WTC11 (cell line): ENCODE measurements around the gene RRP36. TPM values are rescaled to one million over a fixed set of nuclear protein-coding genes. Genes with fewer than 3 reads are reported as not detected.
A peak's percentile ranks its signal among the peaks of the same experiment; 100 is the strongest.

Source experiments
- ATAC-seq: fragments of 200-7000 bp; cut with Tn5 transposase; 2 replicates; pipeline ENCODE4 v1.10.0; 2021; ENCODE audit warnings: mild to moderate bottlenecking, moderate library complexity
- CTCF ChIA-PET: fragments of 300-600 bp; sonication (Branson Sonifier 250); formaldehyde crosslinking; loops from one replicate; lab custom pipeline; 2021; ENCODE audit warnings: antibody characterized with exemption; lab: Charles Lee
- POLR2A ChIA-PET: fragments of 350-600 bp; sonication (Branson Sonifier 250); formaldehyde crosslinking; loops from one replicate; lab custom pipeline; 2021; ENCODE audit warnings: antibody characterized with exemption; lab: Charles Lee
- DNase-seq: peaks from one replicate; pipeline ENCODE4 v3.0.0; 2021; ENCODE audit warnings: low spot score
- H3K27ac Mint-ChIP-seq: 2 replicates; pipeline ENCODE4 v1.8.0; 2021; ENCODE audit warnings: mixed read lengths
- H3K27me3 Mint-ChIP-seq: 2 replicates; pipeline ENCODE4 v1.8.0; 2021; ENCODE audit warnings: low read depth, mild to moderate bottlenecking, moderate library complexity, mixed read lengths
- H3K36me3 Mint-ChIP-seq: 2 replicates; pipeline ENCODE4 v1.8.0; 2021; ENCODE audit warnings: mixed read lengths
- H3K4me1 Mint-ChIP-seq: 2 replicates; pipeline ENCODE4 v1.8.0; 2022; ENCODE audit warnings: mixed read lengths
- H3K4me3 Mint-ChIP-seq: 2 replicates; pipeline ENCODE4 v1.8.0; 2021; ENCODE audit warnings: mild to moderate bottlenecking, moderate library complexity, mixed read lengths
- H3K9me3 Mint-ChIP-seq: 2 replicates; pipeline ENCODE4 v1.8.0; 2021; ENCODE audit warnings: mixed read lengths
- ATF1 ChIP-seq: sonication (generic); formaldehyde crosslinking; IDR thresholded peaks from 2 replicates; pipeline ENCODE4 v1.8.1; 2023; ENCODE audit warnings: mild to moderate bottlenecking, moderate library complexity, missing genetic modification reagents
- ATF6 ChIP-seq: sonication (generic); formaldehyde crosslinking; IDR thresholded peaks from 2 replicates; pipeline ENCODE4 v1.8.1; 2023; ENCODE audit warnings: mild to moderate bottlenecking, missing genetic modification reagents
- CBFB ChIP-seq: sonication (generic); formaldehyde crosslinking; IDR thresholded peaks from 2 replicates; pipeline ENCODE4 v1.8.1; 2022; ENCODE audit warnings: mild to moderate bottlenecking, low read depth, missing genetic modification reagents
- ELF4 ChIP-seq: sonication (generic); formaldehyde crosslinking; IDR thresholded peaks from 2 replicates; pipeline ENCODE4 v1.8.1; 2022; ENCODE audit warnings: low read depth, mild to moderate bottlenecking, moderate library complexity, missing genetic modification reagents
- EMX1 ChIP-seq: fragments of 250-450 bp; sonication (Bioruptor Pico); IDR thresholded peaks from 2 replicates; pipeline ENCODE4 v1.8.0; 2021; ENCODE audit warnings: mild to moderate bottlenecking
- FOXJ3 ChIP-seq: sonication (generic); formaldehyde crosslinking; IDR thresholded peaks from 2 replicates; pipeline ENCODE4 v1.9.0; 2021; ENCODE audit warnings: missing genetic modification reagents, mild to moderate bottlenecking, borderline replicate concordance
- FOXK1 ChIP-seq: sonication (generic); formaldehyde crosslinking; IDR thresholded peaks from 2 replicates; pipeline ENCODE4 v1.8.0; 2022; ENCODE audit warnings: mild to moderate bottlenecking, moderate library complexity, missing genetic modification reagents
- FOXP4 ChIP-seq: sonication (generic); formaldehyde crosslinking; IDR thresholded peaks from 2 replicates; pipeline ENCODE4 v1.8.0; 2022; ENCODE audit warnings: mild to moderate bottlenecking, missing genetic modification reagents
- GABPB1 ChIP-seq: sonication (generic); formaldehyde crosslinking; IDR thresholded peaks from 2 replicates; pipeline ENCODE4 v1.8.1; 2023; ENCODE audit warnings: mild to moderate bottlenecking, missing genetic modification reagents
- GTF2I ChIP-seq: fragments of 250-450 bp; sonication (Bioruptor Pico); conservative IDR thresholded peaks from 2 replicates; pipeline ENCODE4 v1.4.0; 2021; ENCODE audit warnings: mild to moderate bottlenecking
- HMGXB4 ChIP-seq: sonication (generic); formaldehyde crosslinking; IDR thresholded peaks from 2 replicates; pipeline ENCODE4 v1.8.1; 2023; ENCODE audit warnings: mild to moderate bottlenecking, moderate library complexity, missing genetic modification reagents
- KAT7 ChIP-seq: sonication (generic); formaldehyde crosslinking; IDR thresholded peaks from 2 replicates; pipeline ENCODE4 v1.8.1; 2023; ENCODE audit warnings: missing genetic modification reagents, mild to moderate bottlenecking, borderline replicate concordance
- MXD4 ChIP-seq: fragments of 250-450 bp; sonication (Bioruptor Pico); IDR thresholded peaks from 2 replicates; pipeline ENCODE4 v1.8.0; 2021; ENCODE audit warnings: mild to moderate bottlenecking, moderate library complexity, borderline replicate concordance
- NFATC4 ChIP-seq: fragments of 250-450 bp; sonication (Bioruptor Pico); IDR thresholded peaks from 2 replicates; pipeline ENCODE4 v1.9.0; 2021; ENCODE audit warnings: mild to moderate bottlenecking
- NR3C1 ChIP-seq: sonication (generic); formaldehyde crosslinking; conservative IDR thresholded peaks from 2 replicates; pipeline ENCODE4 v1.8.1; 2023; ENCODE audit warnings: low read depth, mild to moderate bottlenecking, missing genetic modification reagents
- OVOL2 ChIP-seq: fragments of 250-450 bp; sonication (Bioruptor Pico); IDR thresholded peaks from 2 replicates; pipeline ENCODE4 v1.9.0; 2021; ENCODE audit warnings: mild to moderate bottlenecking, borderline replicate concordance
- SMAD4 ChIP-seq: sonication (generic); formaldehyde crosslinking; IDR thresholded peaks from 2 replicates; pipeline ENCODE4 v1.8.0; 2022; ENCODE audit warnings: mild to moderate bottlenecking, missing genetic modification reagents
- TEAD4 ChIP-seq: sonication (generic); formaldehyde crosslinking; IDR thresholded peaks from 2 replicates; pipeline ENCODE4 v1.8.0; 2022; ENCODE audit warnings: mild to moderate bottlenecking, missing genetic modification reagents
- TP53 ChIP-seq: sonication (generic); formaldehyde crosslinking; IDR thresholded peaks from 2 replicates; pipeline ENCODE4 v1.8.1; 2023; ENCODE audit warnings: mild to moderate bottlenecking, missing genetic modification reagents
- ZNF121 ChIP-seq: sonication (generic); formaldehyde crosslinking; IDR thresholded peaks from 2 replicates; pipeline ENCODE4 v1.8.0; 2023; ENCODE audit warnings: missing genetic modification reagents
- ZNF281 ChIP-seq: sonication (generic); formaldehyde crosslinking; IDR thresholded peaks from 2 replicates; pipeline ENCODE4 v1.8.0; 2023; ENCODE audit warnings: mild to moderate bottlenecking, missing genetic modification reagents
- ZNF416 ChIP-seq: fragments of 250-450 bp; sonication (Bioruptor Pico); IDR thresholded peaks from 2 replicates; pipeline ENCODE4 v1.9.0; 2021; ENCODE audit warnings: mild to moderate bottlenecking, inconsistent platforms
- ZNF423 ChIP-seq: fragments of 250-450 bp; sonication (Bioruptor Pico); IDR thresholded peaks from 2 replicates; pipeline ENCODE4 v2.1.2; 2022; ENCODE audit warnings: mild to moderate bottlenecking, moderate library complexity
- ZNF512 ChIP-seq: sonication (generic); formaldehyde crosslinking; IDR thresholded peaks from 2 replicates; pipeline ENCODE4 v1.8.1; 2022; ENCODE audit warnings: missing genetic modification reagents, borderline replicate concordance
- ZNF671 ChIP-seq: fragments of 250-450 bp; sonication (Bioruptor Pico); IDR thresholded peaks from 2 replicates; pipeline ENCODE4 v1.8.0; 2021; ENCODE audit warnings: mild to moderate bottlenecking
- total RNA-seq: library from RNA; stranded (reverse); gene quantifications from 3 replicates; pipeline ENCODE4 v1.2.3, GENCODE V29; 2021

Gene RRP36
- total RNA-seq, 1 experiment from 2014 or later: 81.0 TPM

GRCh38 chr6:43033496-43034189 is 12.2 kb downstream of the RRP36 start:
- Mint-ChIP-seq H3K4me1 (no peaks in the 10 kb centered on the region), H3K9me3 (no peaks in the 10 kb centered on the region), H3K27ac (no peak overlapping the region), H3K27me3 (no peaks in the 10 kb centered on the region), H3K36me3 (peaks cover 57% of the 10 kb centered on the region), H3K4me3 (no peak overlapping the region)
- POLR2A ChIA-PET: interaction anchor here (1.1 to 1.9 kb wide), 2 partner anchors 20 to 34 kb away, joined by 4 to 7 read pairs; partner anchors contain the start of gene CUL7
- CTCF ChIA-PET: interaction anchor here (1.2 to 2.5 kb wide), 5 partner anchors 12 to 110 kb away, joined by 3 to 10 read pairs (median 3); partner anchors contain the start of genes CUL7 and RRP36
- DNase-seq: no peak
- TF ChIP-seq ZNF512 (CRISPR knock-in tag) (no peak), ATF1 (CRISPR knock-in tag) (no peak), ATF6 (no peak), OVOL2 (CRISPR knock-in tag) (no peak), ELF4 (CRISPR knock-in tag) (no peak), ZNF423 (CRISPR knock-in tag) (no peak), ZNF416 (no peak), FOXP4 (no peak), HMGXB4 (CRISPR knock-in tag) (no peak), NFATC4 (no peak), KAT7 (no peak), MXD4 (CRISPR knock-in tag) (no peak), EMX1 (CRISPR knock-in tag) (no peak)
- ATAC-seq: no peak

- Mint-ChIP-seq H3K27me3 (no peaks in the 10 kb centered on the region), H3K4me1 (no peaks in the 10 kb centered on the region), H3K27ac (peak overlapping the region; percentile 36; the same call in 1 of the 2 replicates), H3K9me3 (no peaks in the 10 kb centered on the region), H3K36me3 (peaks cover 53% of the 10 kb centered on the region), H3K4me3 (no peak overlapping the region)
- ATAC-seq: no peak
- ChIA-PET POLR2A (interaction anchor here (1.7 kb wide), 1 partner anchor 14 kb away, joined by 3 read pairs; no protein-coding TSS in a partner anchor), CTCF (interaction anchor here (0.5 to 2.5 kb wide), 5 partner anchors 13 to 1015 kb away, joined by 3 to 10 read pairs (median 3); partner anchors contain the start of genes CUL7 and RRP36)
- DNase-seq: no peak
- TF ChIP-seq NFATC4 (no peak), ZNF121 (CRISPR knock-in tag) (no peak), TP53 (CRISPR knock-in tag) (no peak), FOXJ3 (CRISPR knock-in tag) (no peak), NR3C1 (CRISPR knock-in tag) (no peak), TEAD4 (CRISPR knock-in tag) (no peak), GABPB1 (CRISPR knock-in tag) (no peak), ZNF281 (no peak), SMAD4 (CRISPR knock-in tag) (no peak), ZNF671 (CRISPR knock-in tag) (no peak), FOXK1 (no peak), CBFB (no peak), GTF2I (CRISPR knock-in tag) (no peak)
Measured at GRCh38 chr6:43034190-43034525, 12.7 kb downstream of the RRP36 start.
